IPS-18a (cell line): Measurements from ENCODE around the gene OR6J1.
"Not testable (repeated sequence)": the region's sequence is repeated elsewhere in the genome, so short reads cannot be mapped to it uniquely, and the experiment has no call there.

Source experiments
- H3K27ac ChIP-seq: one replicate; pipeline ENCODE4 v1.5.1; 2013; ENCODE audit warnings: low read length
- H3K27me3 ChIP-seq: one replicate; pipeline ENCODE4 v1.6.1; 2013; ENCODE audit warnings: mild to moderate bottlenecking, low read length; ENCODE audit not compliant: control insufficient read depth, insufficient read depth
- H3K36me3 ChIP-seq: one replicate; pipeline ENCODE4 v1.6.1; 2013; ENCODE audit warnings: low read depth, low read length; ENCODE audit not compliant: control insufficient read depth
- H3K4me1 ChIP-seq: one replicate; pipeline ENCODE4 v1.6.1; 2013; ENCODE audit warnings: low read depth, low read length; ENCODE audit not compliant: control insufficient read depth
- H3K4me3 ChIP-seq: one replicate; pipeline ENCODE4 v1.5.1; 2013; ENCODE audit warnings: low read length
- H3K9ac ChIP-seq: one replicate; pipeline ENCODE4 v1.6.1; 2013; ENCODE audit warnings: mild to moderate bottlenecking, low read length, moderate library complexity
- H3K9me3 ChIP-seq: one replicate; pipeline ENCODE4 v1.6.1; 2013; ENCODE audit warnings: low read depth, low read length; ENCODE audit not compliant: control insufficient read depth

Gene OR6J1

DNA sequence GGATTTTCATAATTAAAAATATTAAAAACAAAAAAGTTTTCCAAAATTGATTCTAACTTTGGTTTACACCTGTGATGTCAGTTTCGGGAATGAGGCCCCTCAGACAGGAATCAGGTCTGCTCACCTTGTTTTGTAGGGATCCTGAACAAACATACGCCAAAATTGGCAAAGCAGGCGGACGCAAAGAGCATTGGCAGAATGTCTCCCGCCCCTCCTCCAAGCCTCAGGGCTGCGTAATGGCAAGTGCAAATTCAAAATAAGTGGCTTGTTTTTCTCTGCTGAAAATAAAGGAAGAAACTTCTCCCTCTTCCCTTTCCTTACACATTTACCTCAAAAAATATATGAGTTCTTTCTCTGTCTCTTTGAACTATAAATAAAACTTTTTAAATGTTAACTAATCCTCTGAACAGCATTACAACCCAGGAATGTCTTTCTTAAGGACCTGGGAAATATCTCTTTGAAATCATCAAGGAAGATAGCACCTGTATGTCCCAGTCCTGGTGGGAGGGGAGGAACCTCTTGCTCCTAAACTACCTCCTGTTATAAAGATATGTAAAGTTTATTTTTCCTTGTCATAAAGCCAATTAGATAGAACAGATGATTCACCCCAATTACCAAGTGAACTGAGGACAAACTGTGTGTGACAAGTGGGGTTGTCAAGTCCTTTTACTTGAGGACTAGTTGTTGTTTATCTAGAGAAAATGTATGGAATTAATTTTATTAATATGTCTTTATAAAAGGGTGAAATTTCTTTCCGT lies 16.5 kb downstream of the OR6J1 start:
- no peaks in the 10 kb centered on the region for H3K9me3 ChIP-seq
- H3K36me3 ChIP-seq: no peaks in the 10 kb centered on the region
- H3K4me3 ChIP-seq: no peak overlapping the region
- no peak overlapping the region for H3K9ac ChIP-seq
- H3K4me1 ChIP-seq: peaks cover 13% of the 10 kb centered on the region
- H3K27ac ChIP-seq: no peak overlapping the region
- no peaks in the 10 kb centered on the region for H3K27me3 ChIP-seq

- H3K36me3 ChIP-seq: no peaks in the 10 kb centered on the region
- H3K27ac ChIP-seq: no peak overlapping the region
- H3K9me3 ChIP-seq: no peaks in the 10 kb centered on the region
- H3K4me1 ChIP-seq: peaks cover 13% of the 10 kb centered on the region
- H3K9ac ChIP-seq: no peak overlapping the region
- H3K4me3 ChIP-seq: no peak overlapping the region
- H3K27me3 ChIP-seq: no peaks in the 10 kb centered on the region
Observed at GRCh38 chr14:22626590-22626989, 17.6 kb downstream of the OR6J1 start.

GRCh38 chr14:22623047-22623446 lies 21.1 kb downstream of the OR6J1 start:
- Histone ChIP-seq H3K9ac (no peak overlapping the region), H3K27me3 (no peaks in the 10 kb centered on the region), H3K4me3 (no peak overlapping the region), H3K9me3 (no peaks in the 10 kb centered on the region), H3K27ac (no peak overlapping the region), H3K36me3 (no peaks in the 10 kb centered on the region), H3K4me1 (peaks cover 13% of the 10 kb centered on the region)

- H3K4me1 ChIP-seq: peaks cover 8% of the 10 kb centered on the region
- H3K36me3 ChIP-seq: no peaks in the 10 kb centered on the region
- H3K27me3 ChIP-seq: no peaks in the 10 kb centered on the region
- H3K4me3 ChIP-seq: no peak overlapping the region
- no peaks in the 10 kb centered on the region for H3K9me3 ChIP-seq
- no peak overlapping the region for H3K9ac ChIP-seq
- H3K27ac ChIP-seq: no peak overlapping the region
Observed at GRCh38 chr14:22622255-22622654, 21.9 kb downstream of the OR6J1 start.

DNA sequence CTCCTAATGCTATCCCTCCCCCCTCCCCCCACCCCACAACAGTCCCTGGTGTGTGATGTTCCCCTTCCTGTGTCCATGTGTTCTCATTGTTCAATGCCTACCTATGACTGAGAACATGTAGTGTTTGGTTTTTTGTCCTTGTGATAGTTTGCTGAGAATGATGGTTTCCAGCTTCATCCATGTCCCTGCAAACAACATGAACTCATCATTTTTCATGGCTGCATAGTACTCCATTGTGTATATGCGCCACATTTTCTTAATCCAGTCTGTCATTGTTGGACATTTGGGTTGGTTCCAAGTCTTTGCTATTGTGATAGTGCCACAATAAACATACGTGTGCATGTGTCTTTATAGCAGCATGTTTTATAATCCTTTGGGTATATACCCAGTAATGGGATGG lies 28.4 kb downstream of the OR6J1 start:
- H3K27ac ChIP-seq, H3K4me3 ChIP-seq, H3K9ac ChIP-seq, H3K27me3 ChIP-seq, H3K4me1 ChIP-seq, H3K9me3 ChIP-seq: not testable (repeated sequence)
- peaks cover 12% of the 10 kb centered on the region for H3K36me3 ChIP-seq

GRCh38 chr14:22614240-22614799 lies 29.8 kb downstream of the OR6J1 start:
- H3K4me1 ChIP-seq: peaks cover 9% of the 10 kb centered on the region
- H3K27me3 ChIP-seq: no peaks in the 10 kb centered on the region
- no peaks in the 10 kb centered on the region for H3K9me3 ChIP-seq
- peaks cover 24% of the 10 kb centered on the region for H3K36me3 ChIP-seq
- no peak overlapping the region for H3K9ac ChIP-seq
- H3K4me3 ChIP-seq: no peak overlapping the region
- no peak overlapping the region for H3K27ac ChIP-seq

DNA sequence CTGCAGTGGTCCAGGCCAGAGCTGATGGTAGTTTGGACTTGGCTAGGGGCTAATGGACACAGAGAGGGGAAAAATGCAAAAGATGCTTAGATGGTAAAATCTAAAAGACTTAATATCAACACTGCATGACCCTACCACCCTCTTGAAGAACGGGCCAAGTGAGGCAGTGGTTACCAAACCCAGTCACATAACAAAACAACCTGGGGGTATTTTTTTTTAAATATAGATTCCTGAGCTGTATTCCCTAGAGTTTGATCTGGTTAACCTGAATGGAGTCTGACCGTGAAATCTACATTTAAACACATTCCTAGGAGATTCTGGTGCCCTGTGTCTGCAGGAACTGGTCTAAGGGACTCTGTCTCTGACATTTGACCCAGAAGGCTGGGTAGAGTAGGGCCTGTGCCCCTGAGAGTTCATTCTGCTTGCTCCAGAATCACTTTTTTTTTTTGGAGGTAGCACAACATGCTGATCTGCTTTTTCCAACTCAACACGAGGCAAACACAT lies 30.4 kb downstream of the OR6J1 start:
- Histone ChIP-seq H3K27me3 (no peaks in the 10 kb centered on the region), H3K4me3 (no peak overlapping the region), H3K36me3 (peaks cover 25% of the 10 kb centered on the region), H3K9me3 (no peaks in the 10 kb centered on the region), H3K27ac (no peak overlapping the region), H3K9ac (no peak overlapping the region), H3K4me1 (peaks cover 9% of the 10 kb centered on the region)

DNA sequence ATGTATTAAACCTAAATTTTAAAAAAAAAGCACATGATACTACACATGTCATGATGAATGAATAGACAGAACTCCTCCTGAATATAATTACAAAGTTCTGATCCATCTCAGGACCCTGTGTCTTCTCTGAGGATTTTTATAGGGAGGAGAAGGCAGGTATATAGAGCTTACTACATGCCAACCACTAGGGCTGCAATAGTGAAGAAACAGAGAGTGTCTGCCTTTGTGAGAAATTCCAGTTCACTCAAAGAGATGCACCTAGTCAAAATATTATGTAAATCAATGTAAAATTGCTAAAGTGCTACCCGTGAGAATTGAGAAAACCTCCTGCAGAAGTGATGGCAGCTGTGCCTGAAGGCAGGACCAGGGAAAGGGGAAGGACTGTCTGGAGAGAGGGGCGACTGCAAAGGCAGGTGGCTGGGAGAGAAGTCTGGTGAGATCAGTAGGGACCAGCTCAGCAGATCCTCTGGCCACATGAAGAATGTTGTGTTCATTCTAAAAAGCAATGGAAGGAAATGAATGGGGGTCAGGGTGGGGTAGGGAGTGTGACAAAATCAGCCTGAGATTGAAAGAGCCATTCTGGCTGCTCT lies 31.0 kb downstream of the OR6J1 start:
- Histone ChIP-seq H3K9ac (no peak overlapping the region), H3K27ac (no peak overlapping the region), H3K4me3 (no peak overlapping the region), H3K4me1 (peaks cover 9% of the 10 kb centered on the region), H3K36me3 (peaks cover 29% of the 10 kb centered on the region), H3K27me3 (no peaks in the 10 kb centered on the region), H3K9me3 (no peaks in the 10 kb centered on the region)

- no peak overlapping the region for H3K9ac ChIP-seq
- no peaks in the 10 kb centered on the region for H3K27me3 ChIP-seq
- H3K4me3 ChIP-seq: no peak overlapping the region
- no peak overlapping the region for H3K27ac ChIP-seq
- H3K36me3 ChIP-seq: peaks cover 50% of the 10 kb centered on the region
- no peaks in the 10 kb centered on the region for H3K9me3 ChIP-seq
- peaks cover 9% of the 10 kb centered on the region for H3K4me1 ChIP-seq
Observed at GRCh38 chr14:22610931-22611330, 33.2 kb downstream of the OR6J1 start.

- Histone ChIP-seq H3K4me3 (no peak overlapping the region), H3K9me3 (no peaks in the 10 kb centered on the region), H3K27ac (no peak overlapping the region), H3K36me3 (peaks cover 84% of the 10 kb centered on the region), H3K4me1 (no peaks in the 10 kb centered on the region), H3K27me3 (no peaks in the 10 kb centered on the region), H3K9ac (no peak overlapping the region)
Observed at GRCh38 chr14:22607291-22607690, 36.9 kb downstream of the OR6J1 start.

DNA sequence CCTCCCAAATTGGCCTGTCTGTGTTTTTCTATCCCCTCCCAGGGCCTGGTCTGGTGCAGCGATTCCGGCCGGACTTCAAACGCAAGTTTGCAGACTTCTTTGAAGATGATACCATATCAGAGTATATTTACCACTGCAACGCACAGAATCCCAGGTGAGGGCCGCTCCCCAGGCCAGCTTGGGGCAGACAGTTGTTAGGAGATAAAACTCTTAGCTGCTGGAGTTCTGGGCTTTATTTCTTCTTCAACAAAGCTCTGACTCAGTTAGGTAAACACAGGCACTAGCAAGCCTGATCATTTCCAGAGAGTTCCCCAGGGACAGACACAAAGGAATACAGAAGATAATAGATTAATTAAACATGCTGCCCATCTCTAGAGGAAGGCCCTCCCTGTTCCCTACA lies 37.8 kb downstream of the OR6J1 start:
- no peaks in the 10 kb centered on the region for H3K27me3 ChIP-seq
- no peak overlapping the region for H3K4me3 ChIP-seq
- H3K36me3 ChIP-seq: peaks cover 87% of the 10 kb centered on the region
- no peak overlapping the region for H3K27ac ChIP-seq
- H3K9ac ChIP-seq: no peak overlapping the region
- H3K4me1 ChIP-seq: no peaks in the 10 kb centered on the region
- no peaks in the 10 kb centered on the region for H3K9me3 ChIP-seq

DNA sequence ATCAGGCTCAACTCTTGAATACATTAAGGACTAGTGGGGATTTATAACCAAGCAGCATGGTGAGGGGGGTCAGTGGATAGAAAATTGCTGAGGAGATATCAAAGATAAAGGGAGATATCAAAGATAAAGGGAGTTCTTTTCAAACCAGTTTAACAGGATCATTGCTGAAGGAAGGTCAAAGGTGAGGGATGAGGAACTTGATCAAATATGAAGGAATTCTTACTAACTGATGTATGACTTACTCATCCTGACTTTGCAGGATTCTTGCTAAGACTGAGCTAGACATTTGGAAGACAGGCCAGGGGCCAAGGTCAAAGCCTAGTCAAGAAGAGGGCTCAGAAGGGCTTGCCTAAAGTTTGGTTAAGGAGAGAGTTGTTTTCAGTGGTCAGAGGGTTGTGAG lies 41.3 kb downstream of the OR6J1 start:
- no peak overlapping the region for H3K27ac ChIP-seq

More for the DNA sequence above, 41.3 kb downstream of the OR6J1 start:
- Histone ChIP-seq H3K36me3 (peaks cover 65% of the 10 kb centered on the region), H3K9me3 (no peaks in the 10 kb centered on the region), H3K4me1 (peaks cover 9% of the 10 kb centered on the region), H3K4me3 (no peak overlapping the region), H3K27me3 (no peaks in the 10 kb centered on the region), H3K9ac (no peak overlapping the region)
